CD4-positive, CD25-positive, alpha-beta regulatory T cell (primary cell): ENCODE measurements around the gene DPYD. TPM values are rescaled to one million over a fixed set of nuclear protein-coding genes. Genes with fewer than 3 reads are reported as not detected.

ENCODE experiments used
- ATAC-seq, 2 donors: fragments of 150-1000 bp; cut with Tn5 transposase; one replicate each; pipeline ENCODE4 v1.10.0; 2021; ENCODE audit warnings: low read depth in 2 of 2, moderate number of reproducible peaks in 2 of 2, moderate library complexity in 1 of 2
- DNase-seq, 3 donors: peaks; one replicate each; pipeline versions ENCODE4 v3.0.0 to v3.0.0-alpha.2; 2012 to 2022; ENCODE audit warnings: mixed read lengths in 1 of 3
- H3K27ac ChIP-seq: one replicate; pipeline ENCODE4 v1.7.0; 2013; ENCODE audit warnings: mild to moderate bottlenecking, low read length; ENCODE audit not compliant: insufficient read depth, poor library complexity, severe bottlenecking
- H3K27me3 ChIP-seq: one replicate; pipeline ENCODE4 v1.7.0; 2013; ENCODE audit warnings: low read length; ENCODE audit not compliant: control insufficient read depth, insufficient read depth
- H3K36me3 ChIP-seq: one replicate; pipeline ENCODE4 v1.7.0; 2013; ENCODE audit warnings: mild to moderate bottlenecking, low read length, moderate library complexity; ENCODE audit not compliant: control insufficient read depth, insufficient read depth
- H3K4me1 ChIP-seq: 2 replicates; pipeline ENCODE4 v1.7.0; 2013; ENCODE audit warnings: mild to moderate bottlenecking, low read length; ENCODE audit not compliant: insufficient read depth, control insufficient read depth, poor library complexity, severe bottlenecking
- H3K4me3 ChIP-seq: one replicate; pipeline ENCODE4 v1.7.0; 2013; ENCODE audit warnings: low read depth, mild to moderate bottlenecking, low read length, moderate library complexity
- H3K9me3 ChIP-seq, 2 experiments: 1 replicate in 1 of 2; 2 replicates in 1 of 2; pipeline ENCODE4 v1.7.0; 2013; ENCODE audit warnings: low read length in 2 of 2, mild to moderate bottlenecking in 1 of 2, moderate library complexity in 1 of 2; ENCODE audit not compliant: control insufficient read depth in 2 of 2
- H3K27ac Mint-ChIP-seq, 3 donors: one replicate each; pipeline ENCODE4 v1.8.0; 2020 to 2022; ENCODE audit warnings: mild to moderate bottlenecking in 3 of 3, mixed read lengths in 3 of 3, moderate library complexity in 2 of 3
- H3K27me3 Mint-ChIP-seq: one replicate; pipeline ENCODE4 v1.8.0; 2022; ENCODE audit warnings: mild to moderate bottlenecking, mixed read lengths
- H3K36me3 Mint-ChIP-seq: one replicate; pipeline ENCODE4 v1.8.0; 2020; ENCODE audit warnings: mixed read lengths
- H3K4me1 Mint-ChIP-seq, 4 donors: one replicate each; pipeline ENCODE4 v1.8.0; 2020 to 2022; ENCODE audit warnings: mixed read lengths in 4 of 4, mild to moderate bottlenecking in 1 of 4
- H3K4me3 Mint-ChIP-seq, 4 donors: one replicate each; pipeline ENCODE4 v1.8.0; 2020 to 2022; ENCODE audit warnings: mild to moderate bottlenecking in 4 of 4, mixed read lengths in 4 of 4, moderate library complexity in 3 of 4
- H3K9me3 Mint-ChIP-seq, 7 donors: one replicate each; pipeline ENCODE4 v1.8.0; 2020 to 2022; ENCODE audit warnings: mixed read lengths in 7 of 7, mild to moderate bottlenecking in 3 of 7, moderate library complexity in 2 of 7
- polyA plus RNA-seq, 4 donors: library from polyadenylated mRNA; unstranded; fragments of 300-500 nt; fragmentation: Illumina TruSeq; gene quantifications; one replicate each; pipeline ENCODE4 v1.2.3, GENCODE V29; 2021
- total RNA-seq: library from RNA; stranded (reverse); gene quantifications from one replicate; pipeline ENCODE4 v1.2.3, GENCODE V29; 2022

DPYD gene
- total and polyA plus RNA-seq, 5 donors from 2014 or later: 47.6 to 87.3 (median 55.2) TPM

DNA sequence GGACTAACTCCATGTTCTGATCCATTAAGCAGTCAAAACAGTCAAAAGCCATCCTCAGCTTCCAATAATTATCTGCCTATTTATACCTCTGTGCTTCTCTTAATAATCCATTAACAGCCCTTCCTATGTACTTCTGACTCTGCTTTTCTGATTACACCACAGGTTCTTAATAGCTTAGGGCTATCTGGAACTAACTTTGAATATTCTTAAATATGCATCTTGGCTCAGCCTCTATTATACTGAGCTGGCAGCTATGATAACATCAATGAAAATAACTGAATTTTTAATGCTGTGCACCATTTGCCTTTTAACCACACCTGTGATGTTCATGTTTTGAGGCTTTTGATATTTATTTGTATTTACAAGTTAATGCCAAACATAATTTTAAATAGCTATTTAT, 175.9 kb downstream of the DPYD start:
- Histone ChIP-seq H3K9me3 (no peaks in the 10 kb centered on the region), H3K27ac (no peak overlapping the region), H3K4me3 (no peak overlapping the region), H3K36me3 (no peaks in the 10 kb centered on the region), H3K27me3 (no peaks in the 10 kb centered on the region), H3K4me1 (no peaks in the 10 kb centered on the region)
- ATAC-seq: no peak
- Mint-ChIP-seq H3K9me3 (no peaks in the 10 kb centered on the region), H3K27ac (no peak overlapping the region), H3K4me1 (peaks cover 0 to 23% (median 15%) of the 10 kb centered on the region in 4 donors), H3K36me3 (peaks cover 14% of the 10 kb centered on the region), H3K4me3 (no peak overlapping the region), H3K27me3 (no peaks in the 10 kb centered on the region)
- DNase-seq: no peak

DNA sequence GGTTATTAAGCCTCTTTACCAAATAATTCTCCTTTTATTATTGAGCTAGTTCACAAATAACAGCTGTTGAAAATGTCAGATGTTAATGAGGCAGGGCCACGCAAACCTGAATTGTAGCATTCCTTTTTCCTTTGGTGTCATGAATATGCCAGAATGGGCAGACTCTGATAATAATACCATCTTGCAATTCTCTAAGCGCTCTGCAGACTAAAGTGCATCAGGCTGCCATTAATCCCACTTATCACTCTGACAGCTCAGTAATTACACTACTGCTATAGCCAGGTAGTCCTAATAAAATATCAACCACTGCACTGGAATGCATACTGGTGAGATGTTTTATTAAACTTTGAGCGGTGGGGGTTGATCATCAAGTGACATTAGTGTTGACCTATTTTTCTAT, 177.7 kb downstream of the DPYD start:
- H3K4me1 ChIP-seq: no peaks in the 10 kb centered on the region
- H3K27ac Mint-ChIP-seq: no peak overlapping the region
- no peaks in the 10 kb centered on the region for H3K9me3 Mint-ChIP-seq
- DNase-seq: no peak
- no peaks in the 10 kb centered on the region for H3K27me3 Mint-ChIP-seq
- peaks cover 0 to 27% (median 16%) of the 10 kb centered on the region in 4 donors for H3K4me1 Mint-ChIP-seq
- no peaks in the 10 kb centered on the region for H3K27me3 ChIP-seq
- H3K4me3 ChIP-seq: no peak overlapping the region
- H3K4me3 Mint-ChIP-seq: no peak overlapping the region
- no peak for ATAC-seq
- H3K27ac ChIP-seq: no peak overlapping the region
- no peaks in the 10 kb centered on the region for H3K9me3 ChIP-seq
- peaks cover 16% of the 10 kb centered on the region for H3K36me3 Mint-ChIP-seq
- H3K36me3 ChIP-seq: peaks cover 6% of the 10 kb centered on the region

- no peaks in the 10 kb centered on the region for H3K4me1 ChIP-seq
- H3K9me3 ChIP-seq: no peaks in the 10 kb centered on the region
- no peak overlapping the region for H3K27ac ChIP-seq
- no peak for ATAC-seq
- H3K36me3 ChIP-seq: peaks cover 9% of the 10 kb centered on the region
- no peaks in the 10 kb centered on the region for H3K27me3 ChIP-seq
- no peaks in the 10 kb centered on the region for H3K9me3 Mint-ChIP-seq
- peaks cover 23% of the 10 kb centered on the region for H3K36me3 Mint-ChIP-seq
- H3K27me3 Mint-ChIP-seq: no peaks in the 10 kb centered on the region
- no peak overlapping the region for H3K4me3 Mint-ChIP-seq
- H3K27ac Mint-ChIP-seq: no peak overlapping the region
- peaks cover 0 to 29% (median 19%) of the 10 kb centered on the region in 4 donors for H3K4me1 Mint-ChIP-seq
- no peak for DNase-seq
- no peak overlapping the region for H3K4me3 ChIP-seq
Observed at GRCh38 chr1:97740891-97741290, 179.9 kb downstream of the DPYD start.

GRCh38 chr1:97739596-97740103, 181.2 kb downstream of the DPYD start:
- H3K27me3 Mint-ChIP-seq: no peaks in the 10 kb centered on the region
- DNase-seq (no peak), ATAC-seq (no peak)
- H3K36me3 Mint-ChIP-seq: peaks cover 25% of the 10 kb centered on the region
- no peak overlapping the region for H3K27ac Mint-ChIP-seq
- Histone ChIP-seq H3K27ac (no peak overlapping the region), H3K27me3 (no peaks in the 10 kb centered on the region), H3K9me3 (no peaks in the 10 kb centered on the region), H3K36me3 (peaks cover 9% of the 10 kb centered on the region), H3K4me1 (no peaks in the 10 kb centered on the region), H3K4me3 (no peak overlapping the region)
- no peak overlapping the region for H3K4me3 Mint-ChIP-seq
- H3K9me3 Mint-ChIP-seq: no peaks in the 10 kb centered on the region
- H3K4me1 Mint-ChIP-seq: peaks cover 0 to 29% (median 18%) of the 10 kb centered on the region in 4 donors

DNA sequence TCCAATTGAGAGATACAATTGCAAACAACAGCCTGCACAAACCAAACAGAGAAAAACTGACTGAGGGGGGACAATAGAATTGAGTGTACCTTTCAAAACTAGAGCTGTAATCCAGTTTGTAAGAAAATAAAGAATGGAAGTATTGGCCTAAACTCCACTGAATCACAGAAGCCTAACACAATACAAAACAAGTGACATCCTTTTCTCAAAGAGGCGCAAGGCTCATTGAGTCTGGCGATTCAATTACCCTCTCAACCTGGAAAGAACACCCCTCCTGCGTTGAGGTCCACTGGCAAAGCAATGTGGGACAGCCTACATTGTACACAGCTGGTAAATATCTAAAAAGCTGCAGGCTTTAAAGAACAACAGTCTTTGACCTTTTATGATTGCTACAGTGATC, 182.6 kb downstream of the DPYD start:
- ATAC-seq (no peak), DNase-seq (no peak)
- Histone ChIP-seq H3K27ac (no peak overlapping the region), H3K27me3 (no peaks in the 10 kb centered on the region), H3K9me3 (no peaks in the 10 kb centered on the region), H3K4me3 (no peak overlapping the region), H3K4me1 (no peaks in the 10 kb centered on the region), H3K36me3 (peaks cover 9% of the 10 kb centered on the region)
- Mint-ChIP-seq H3K27ac (no peak overlapping the region), H3K27me3 (no peaks in the 10 kb centered on the region), H3K4me1 (peaks cover 0 to 29% (median 19%) of the 10 kb centered on the region in 4 donors), H3K4me3 (no peak overlapping the region), H3K36me3 (peaks cover 25% of the 10 kb centered on the region), H3K9me3 (no peaks in the 10 kb centered on the region)

- no peak overlapping the region for H3K4me3 ChIP-seq
- no peak overlapping the region for H3K27ac ChIP-seq
- Mint-ChIP-seq H3K9me3 (peaks cover 0 to 1% (median 0%) of the 10 kb centered on the region in 7 donors), H3K36me3 (peaks cover 5% of the 10 kb centered on the region), H3K4me3 (no peak overlapping the region), H3K27me3 (no peaks in the 10 kb centered on the region), H3K4me1 (peaks cover 4 to 20% (median 13%) of the 10 kb centered on the region in 4 donors), H3K27ac (no peak overlapping the region)
- no peaks in the 10 kb centered on the region for H3K9me3 ChIP-seq
- no peaks in the 10 kb centered on the region for H3K36me3 ChIP-seq
- H3K4me1 ChIP-seq: no peaks in the 10 kb centered on the region
- no peak for DNase-seq
- ATAC-seq: no peak
- no peaks in the 10 kb centered on the region for H3K27me3 ChIP-seq
Observed at GRCh38 chr1:97730271-97730670, 190.6 kb downstream of the DPYD start.

GRCh38 chr1:97728436-97728835, 192.4 kb downstream of the DPYD start:
- no peak overlapping the region for H3K27ac Mint-ChIP-seq
- ATAC-seq: no peak
- H3K4me1 Mint-ChIP-seq: peaks cover 8 to 20% (median 14%) of the 10 kb centered on the region in 4 donors
- H3K27me3 Mint-ChIP-seq: no peaks in the 10 kb centered on the region
- H3K4me3 Mint-ChIP-seq: no peak overlapping the region
- H3K36me3 ChIP-seq: no peaks in the 10 kb centered on the region
- no peak overlapping the region for H3K4me3 ChIP-seq
- H3K27me3 ChIP-seq: no peaks in the 10 kb centered on the region
- no peak overlapping the region for H3K27ac ChIP-seq
- DNase-seq: no peak
- H3K9me3 ChIP-seq: no peaks in the 10 kb centered on the region
- H3K9me3 Mint-ChIP-seq: peaks cover 0 to 9% (median 0%) of the 10 kb centered on the region in 7 donors
- H3K36me3 Mint-ChIP-seq: peaks cover 15% of the 10 kb centered on the region
- H3K4me1 ChIP-seq: no peaks in the 10 kb centered on the region

GRCh38 chr1:97727029-97727428, 193.8 kb downstream of the DPYD start:
- H3K9me3 Mint-ChIP-seq: peaks cover 0 to 9% (median 0%) of the 10 kb centered on the region in 7 donors
- no peak for ATAC-seq
- Histone ChIP-seq H3K27me3 (no peaks in the 10 kb centered on the region), H3K36me3 (no peaks in the 10 kb centered on the region), H3K4me1 (no peaks in the 10 kb centered on the region), H3K27ac (no peak overlapping the region), H3K4me3 (no peak overlapping the region), H3K9me3 (no peaks in the 10 kb centered on the region)
- no peak for DNase-seq
- no peak overlapping the region for H3K27ac Mint-ChIP-seq
- H3K36me3 Mint-ChIP-seq: peaks cover 15% of the 10 kb centered on the region
- no peak overlapping the region for H3K4me3 Mint-ChIP-seq
- peaks cover 10 to 20% (median 16%) of the 10 kb centered on the region in 4 donors for H3K4me1 Mint-ChIP-seq
- H3K27me3 Mint-ChIP-seq: no peaks in the 10 kb centered on the region
